DLD1 (cell line): ENCODE measurements around the gene HIRA.
"Not testable (repeated sequence)": the region's sequence is repeated elsewhere in the genome, so short reads cannot be mapped to it uniquely, and the experiment has no call there.

Source experiments
- in situ Hi-C: cut with HindIII; loops from 2 replicates; pipeline ENCODE4 v1.10.0; 2017; ENCODE audit warnings: low sequenced_read_pairs

Gene HIRA

GRCh38 chr22:19341500-19341899, 90.0 kb downstream of the HIRA start:
- in situ Hi-C loops, result no loop called here

- in situ Hi-C loops, result no loop called here
Measured at GRCh38 chr22:19337137-19337536, 94.4 kb downstream of the HIRA start.

DNA sequence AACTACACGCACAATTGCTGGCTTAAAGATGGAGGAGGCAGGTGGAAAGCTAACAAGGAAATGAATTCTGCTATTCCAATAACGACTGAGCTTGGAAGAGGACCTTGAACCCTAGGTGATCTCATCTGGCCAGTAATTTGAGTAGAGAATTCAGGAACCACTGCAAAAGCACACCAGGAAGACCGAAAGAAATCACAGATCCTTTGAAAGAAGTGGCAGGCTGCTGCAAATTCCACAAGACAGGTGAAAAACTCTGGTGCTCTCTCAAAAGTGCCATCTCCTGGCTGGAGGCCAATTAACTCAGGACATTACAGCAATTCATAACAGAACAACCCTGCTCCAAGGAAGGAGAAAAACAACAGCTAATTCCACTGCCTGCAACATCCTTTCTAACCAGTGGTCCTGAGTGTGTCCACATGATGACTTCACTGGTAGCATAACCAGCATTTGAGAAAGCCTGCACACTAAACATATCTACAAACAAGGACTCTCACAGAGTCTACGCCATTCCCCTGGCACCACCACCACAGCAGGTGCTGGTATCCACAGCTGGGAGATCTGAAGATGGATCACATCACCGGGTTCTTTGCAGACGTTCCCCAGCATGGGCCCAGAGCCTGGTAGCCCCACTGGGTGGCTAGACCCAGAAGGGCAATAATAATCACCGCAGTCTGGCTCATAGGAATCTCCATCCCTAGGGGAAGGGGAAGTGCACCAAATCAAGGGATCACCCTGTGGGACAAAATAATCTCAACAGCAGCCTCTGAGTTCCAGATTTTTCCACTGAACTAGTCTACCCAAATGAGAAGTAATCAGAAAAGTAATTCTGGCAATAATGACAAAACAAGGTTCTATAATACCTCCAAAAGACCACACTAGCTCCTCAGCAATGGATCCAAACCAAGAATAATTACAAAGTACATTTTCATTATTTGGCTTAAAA, 95.1 kb downstream of the HIRA start:
- in situ Hi-C loops, result no loop called here

GRCh38 chr22:19331975-19332374, 99.6 kb downstream of the HIRA start:
- in situ Hi-C loops, result no loop called here

DNA sequence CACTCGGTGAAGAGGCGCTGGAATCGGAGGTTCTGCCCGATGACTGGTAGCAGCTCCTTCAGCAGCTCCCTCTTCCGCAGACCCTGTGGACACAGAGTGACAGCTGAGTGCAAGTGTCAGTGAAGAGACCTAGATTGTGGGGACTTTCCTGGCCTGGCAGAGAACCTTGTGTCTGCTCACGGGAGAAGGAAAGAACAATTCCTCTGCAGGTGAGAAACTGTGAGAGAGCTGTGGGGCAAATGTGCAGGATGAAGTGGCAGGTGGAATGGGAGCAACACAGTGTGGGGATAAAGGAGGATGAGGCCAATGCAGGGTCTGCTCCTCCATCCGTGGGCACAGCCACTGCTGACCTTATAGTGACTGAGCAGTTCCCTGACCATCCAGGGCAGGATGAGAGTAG, 100.1 kb downstream of the HIRA start:
- in situ Hi-C loops, result no loop called here

GRCh38 chr22:19330865-19331418, 100.6 kb downstream of the HIRA start:
- in situ Hi-C loops, result no loop called here

DNA sequence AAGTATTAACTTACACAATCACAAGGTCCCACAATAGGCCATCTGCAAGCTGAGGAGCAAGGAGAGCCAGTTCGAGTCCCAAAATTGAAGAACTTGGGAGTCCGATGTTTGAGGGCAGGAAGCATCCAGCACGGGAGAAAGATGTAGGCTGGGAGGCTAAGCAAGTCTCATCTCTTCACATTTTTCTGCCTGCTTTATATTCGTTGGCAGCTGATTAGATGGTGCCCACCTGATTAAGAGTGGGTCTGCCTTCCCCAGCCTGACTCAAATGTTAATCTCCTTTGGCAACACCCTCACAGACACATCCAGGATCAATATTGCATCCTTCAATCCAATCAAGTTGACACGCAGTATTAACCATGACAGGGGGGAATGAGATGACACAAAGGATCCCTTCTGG, 101.3 kb downstream of the HIRA start:
- in situ Hi-C loops, result not testable (repeated sequence)

- in situ Hi-C loops, result no loop called here
Measured at GRCh38 chr22:19329454-19329853, 102.1 kb downstream of the HIRA start.

GRCh38 chr22:19325296-19325948, 106.1 kb downstream of the HIRA start:
- in situ Hi-C loops, result no loop called here

DNA sequence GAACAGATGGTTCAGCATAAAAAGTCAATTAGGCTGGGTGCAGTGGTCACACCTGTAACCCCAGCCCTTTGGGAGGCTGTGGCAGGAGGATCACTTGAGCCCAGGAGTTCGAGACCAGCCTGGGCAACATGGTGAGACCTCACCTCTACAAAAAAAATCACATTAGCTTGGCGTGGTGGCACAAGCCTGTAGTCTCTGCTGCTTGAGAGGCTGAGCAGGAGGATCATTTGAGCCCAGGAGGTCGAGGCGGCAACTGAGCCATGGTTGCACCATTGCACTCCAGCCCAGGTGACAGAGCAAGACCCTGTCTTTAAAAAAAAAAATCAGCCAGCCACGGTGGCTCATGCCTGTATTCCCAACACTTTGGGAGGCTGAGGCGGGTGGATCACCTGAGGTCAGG, 108.1 kb downstream of the HIRA start:
- in situ Hi-C loops, result not testable (repeated sequence)

- in situ Hi-C loops, result no loop called here
Measured at GRCh38 chr22:19321757-19322156, 109.8 kb downstream of the HIRA start.

DNA sequence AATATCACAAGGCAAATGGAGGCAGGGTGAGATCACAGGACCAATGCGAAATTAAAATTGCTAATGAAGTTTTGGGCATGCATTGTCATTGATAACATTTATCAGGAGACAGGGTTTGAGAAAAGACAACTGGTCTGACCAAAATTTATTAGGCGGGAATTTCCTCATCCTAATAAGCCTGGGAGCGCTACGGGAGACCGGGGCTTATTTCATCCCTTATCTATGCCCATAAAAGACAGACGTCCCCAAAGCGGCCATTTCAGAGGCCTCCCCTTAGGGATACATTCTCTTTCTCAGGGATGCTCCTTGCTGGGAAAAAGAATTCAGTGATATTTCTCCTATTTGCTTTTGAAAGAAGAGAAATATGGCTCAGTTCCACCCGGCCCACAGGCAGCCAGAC, 111.4 kb downstream of the HIRA start:
- in situ Hi-C loops, result not testable (repeated sequence)

DNA sequence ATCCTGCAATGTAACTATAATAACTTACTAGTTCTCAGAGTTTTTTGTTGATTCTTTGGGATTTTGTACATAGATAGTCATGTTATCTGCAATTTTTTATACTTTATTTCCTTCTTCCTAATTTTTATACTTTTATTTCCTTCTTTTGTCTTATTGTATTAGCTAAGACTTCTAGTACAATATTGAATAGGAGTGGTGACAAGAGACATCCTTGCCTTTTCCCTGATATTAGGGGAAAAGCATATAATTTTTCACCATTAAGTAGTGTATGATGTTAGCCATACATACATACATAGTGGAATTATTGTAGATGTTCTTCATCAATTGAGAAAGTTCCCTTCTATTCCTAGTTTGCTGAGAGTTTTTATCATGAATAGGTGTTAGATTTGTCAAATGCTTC, 112.3 kb downstream of the HIRA start:
- in situ Hi-C loops, result no loop called here

- in situ Hi-C loops, result no loop called here
Measured at GRCh38 chr22:19317865-19318264, 113.7 kb downstream of the HIRA start.

GRCh38 chr22:19307872-19308271, 123.7 kb downstream of the HIRA start:
- in situ Hi-C loops, result no loop called here

- in situ Hi-C loops, result not testable (repeated sequence)
Measured at GRCh38 chr22:19306535-19306934, 125.0 kb downstream of the HIRA start.

DNA sequence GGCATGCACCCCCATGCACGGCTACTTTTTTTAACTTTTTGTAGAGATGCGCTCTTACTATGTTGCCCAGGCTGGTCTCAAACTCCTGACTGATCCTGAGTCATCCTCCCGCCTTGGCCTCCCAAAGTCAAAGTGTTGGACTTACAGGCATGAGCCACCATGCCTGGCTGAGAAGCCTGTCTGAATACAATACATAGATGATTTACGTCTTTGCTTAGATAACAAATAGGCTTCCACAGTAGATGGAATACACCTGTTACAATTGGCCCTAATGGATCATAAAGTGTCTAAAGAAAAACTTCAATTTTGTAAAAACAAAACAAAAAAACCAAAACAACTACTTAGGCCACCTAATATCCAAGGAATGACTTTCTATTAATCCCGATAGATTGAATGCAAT, 127.0 kb downstream of the HIRA start:
- in situ Hi-C loops, result no loop called here

DNA sequence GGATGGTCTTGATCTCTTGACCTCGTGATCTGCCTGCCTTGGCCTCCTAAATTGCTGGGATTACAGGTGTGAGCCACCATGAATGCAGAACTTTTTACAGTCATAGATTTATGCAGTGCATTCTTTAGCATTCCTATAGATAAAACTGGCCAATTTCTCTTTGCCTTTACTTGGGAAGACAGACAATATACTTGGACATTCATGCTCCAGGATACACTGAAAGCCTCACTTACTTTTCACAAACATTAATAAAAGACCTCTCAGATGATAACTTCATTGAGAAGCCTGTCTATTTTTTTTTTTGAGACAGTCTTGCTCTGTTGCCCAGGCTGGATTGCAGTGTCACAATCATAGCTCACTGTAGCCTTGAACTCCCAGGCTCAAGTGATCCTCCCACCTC, 127.7 kb downstream of the HIRA start:
- in situ Hi-C loops, result no loop called here

GRCh38 chr22:19295733-19296132, 135.8 kb downstream of the HIRA start:
- in situ Hi-C loops, result loop anchor here (10.0 kb wide), 1 partner anchor 99 kb away; no protein-coding TSS in a partner anchor

DNA sequence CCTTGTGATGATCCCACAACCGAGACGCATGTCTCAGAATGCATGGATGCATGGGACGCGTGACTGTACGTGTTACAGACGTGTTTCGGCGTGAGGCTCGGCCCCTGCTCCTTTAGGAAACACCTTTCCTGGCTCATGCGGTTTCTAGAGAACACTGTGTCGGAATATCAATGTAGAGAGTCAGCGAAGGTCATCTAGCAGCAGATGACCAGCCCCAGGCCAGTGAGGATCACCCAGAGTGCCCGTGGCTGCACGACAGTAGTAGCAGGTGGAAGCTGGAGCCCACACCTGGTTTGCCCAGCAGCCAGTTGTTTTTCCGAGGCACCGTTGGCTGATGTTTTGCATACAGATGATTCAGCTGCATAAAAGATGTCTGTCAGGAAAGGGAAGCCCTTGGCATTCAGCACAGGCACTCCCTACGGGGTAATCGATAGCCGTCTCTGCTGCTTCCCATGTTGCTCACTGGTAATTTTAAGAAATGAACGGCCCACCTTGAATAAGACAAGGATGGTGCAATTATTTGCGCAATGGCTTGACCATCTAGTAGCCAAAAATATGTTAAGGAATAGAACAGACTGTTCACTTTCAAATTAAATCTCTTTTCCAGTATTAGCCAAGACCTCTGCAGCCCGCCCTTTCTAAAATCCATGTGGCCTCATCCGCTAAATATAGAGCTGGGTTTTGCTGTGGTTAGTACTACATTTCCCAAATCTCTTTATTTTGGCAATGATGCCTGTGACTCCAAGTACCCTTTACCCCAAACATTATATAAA, 138.9 kb downstream of the HIRA start:
- in situ Hi-C loops, result loop anchor here (10.0 kb wide), 1 partner anchor 102 kb away; no protein-coding TSS in a partner anchor
